HepG2 (cell line): ENCODE data around the gene TULP3. TPM values are rescaled to one million over a fixed set of nuclear protein-coding genes. Genes with fewer than 3 reads are reported as not detected.

Experiments used
- ATAC-seq: fragments of 200-7000 bp; cut with Tn5 transposase; 3 replicates; pipeline ENCODE4 v1.9.1; 2020; ENCODE audit warnings: mild to moderate bottlenecking, moderate library complexity
- BruUV-seq: library from RNA; stranded (reverse); fragments of 400-500 nt; replicated peaks from 2 replicates; lab custom pipeline; 2021; lab: Mats Ljungman, UMichigan
- CTCF ChIA-PET: fragments of 300-600 bp; formaldehyde crosslinking; extraction: SDS; loops from one replicate; lab custom pipeline; 2021; ENCODE audit warnings: low total read pairs, inconsistent platforms, low intra/inter-chr PET ratio; lab: Yijun Ruan, JAX
- POLR2A ChIA-PET: fragments of 350-600 bp; sonication (Branson Sonifier 250); formaldehyde crosslinking; loops from one replicate; lab custom pipeline; 2020; ENCODE audit warnings: antibody characterized with exemption, inconsistent platforms; lab: Yijun Ruan, JAX
- DNase-seq: peaks from one replicate; pipeline ENCODE4 v3.0.0-alpha.2; 2015; ENCODE audit warnings: low spot score
- FAIRE-seq: peaks from 3 replicates; lab custom pipeline; 2011; peaks lifted over from hg19 to GRCh38; lab: Jason Lieb, UNC
- H2AFZ ChIP-seq: one replicate; pipeline ENCODE4 v1.6.1; 2011; ENCODE audit warnings: low read length, inconsistent platforms
- H3K27ac ChIP-seq: fragments of 300-600 bp; 3 replicates; pipeline ENCODE4 v1.8.0; 2011; ENCODE audit warnings: mixed run types, mild to moderate bottlenecking, mixed read lengths, low read length, inconsistent platforms; ENCODE audit not compliant: insufficient read depth; ENCODE audit errors: extremely low read length
- H3K27me3 ChIP-seq, 2 experiments: fragments of 200-600 bp in 1 of 2; 2 replicates in 1 of 2; 3 replicates in 1 of 2; pipeline versions ENCODE4 v1.6.0 to v1.8.0; 2011; ENCODE audit warnings: low read length in 2 of 2, mild to moderate bottlenecking in 2 of 2, moderate library complexity in 2 of 2, inconsistent platforms in 1 of 2; ENCODE audit not compliant: insufficient read depth in 2 of 2, control insufficient read depth in 1 of 2
- H3K36me3 ChIP-seq, 2 experiments: fragments of 200-600 bp in 1 of 2; replicated peaks in 1 of 2; 2 replicates in 1 of 2; 3 replicates in 1 of 2; pipeline versions ENCODE4 v1.5.1 to v1.8.0; 2011; ENCODE audit warnings: low read length in 2 of 2, inconsistent platforms in 1 of 2; ENCODE audit not compliant: insufficient read depth in 2 of 2, control insufficient read depth in 1 of 2
- H3K4me1 ChIP-seq: 2 replicates; pipeline ENCODE4 v1.5.1; 2012; ENCODE audit warnings: low read length, inconsistent platforms; ENCODE audit not compliant: insufficient read depth
- H3K4me2 ChIP-seq: 2 replicates; pipeline ENCODE4 v1.6.0; 2011; ENCODE audit warnings: low read depth, low read length, inconsistent platforms
- H3K4me3 ChIP-seq, 3 experiments: fragments of 200-600 bp in 1 of 3; sonication (generic), shearing (Covaris generic) in 1 of 3; replicated peaks in 1 of 3; 2 replicates each; pipeline ENCODE4 v1.5.1; 2011 to 2016; ENCODE audit warnings: low read length in 3 of 3, inconsistent platforms in 2 of 3, low read depth in 2 of 3, mild to moderate bottlenecking in 2 of 3, control low read depth in 1 of 3, mixed read lengths in 1 of 3; ENCODE audit not compliant: insufficient read depth in 1 of 3
- H3K79me2 ChIP-seq: one replicate; pipeline ENCODE4 v1.6.1; 2011; ENCODE audit warnings: low read length, inconsistent platforms; ENCODE audit not compliant: insufficient read depth
- H3K9ac ChIP-seq: 2 replicates; pipeline ENCODE4 v1.6.0; 2011; ENCODE audit warnings: mild to moderate bottlenecking, low read depth, low read length, inconsistent platforms; ENCODE audit not compliant: insufficient read depth
- H3K9me3 ChIP-seq: 2 replicates; pipeline ENCODE4 v1.5.1; 2012; ENCODE audit warnings: mild to moderate bottlenecking, low read length
- H4K20me1 ChIP-seq: 2 replicates; pipeline ENCODE4 v1.6.0; 2011; ENCODE audit warnings: inconsistent platforms, mild to moderate bottlenecking, low read length, moderate library complexity; ENCODE audit not compliant: insufficient read depth
- RAD21 ChIP-seq: fragments of 450-650 bp; formaldehyde crosslinking; IDR thresholded peaks from 2 replicates; pipeline ENCODE4 v1.5.0; 2020; ENCODE audit warnings: mild to moderate bottlenecking
- ZNF282 ChIP-seq: fragments of 450-650 bp; IDR thresholded peaks from 2 replicates; pipeline ENCODE4 v1.6.1; 2018; ENCODE audit not compliant: partially characterized antibody
- ZNF615 ChIP-seq: sonication (generic); formaldehyde crosslinking; IDR thresholded peaks from 2 replicates; pipeline ENCODE4 v1.5.0; 2020; ENCODE audit warnings: mild to moderate bottlenecking, missing genetic modification reagents, borderline replicate concordance
- WGBS: methylation state at CpG from one replicate; pipeline ENCODE4 v1.1.6; 2017; ENCODE audit warnings: low lambda C conversion rate; 5-methylcytosine and 5-hydroxymethylcytosine counted together
- in situ Hi-C: cut with HindIII; loops from 2 replicates; pipeline ENCODE4 v1.10.0; 2017; ENCODE audit warnings: low pct_unique_long_range_greater_than_20kb; ENCODE audit not compliant: extremely low pct_ligation_motif_present
- intact Hi-C: fragments of 100-400 bp; cut with micrococcal nuclease; formaldehyde crosslinking; loops from one replicate; pipeline ENCODE4 v1.10.0; 2022; ENCODE audit not compliant: unreplicated experiment
- polyA plus RNA-seq, 8 experiments: library from polyadenylated mRNA; depleted of rRNA in 3 of 8; stranded (reverse) in 7 of 8; unstranded in 1 of 8; fragments of >200 nt; fragmentation: Illumina TruSeq in 4 of 8; extraction: Trizol in 4 of 8; gene quantifications; 2 replicates each; pipeline versions ENCODE4 v1.2.1 to v1.2.3, GENCODE V29; 2011 to 2016; ENCODE audit warnings: low read depth in 4 of 8, missing spikeins in 1 of 8, mixed read lengths in 1 of 8; ENCODE audit not compliant: insufficient read depth in 1 of 8
- total RNA-seq, 5 experiments: library from RNA; depleted of rRNA; stranded (reverse); fragments of >200 nt; fragmentation: Illumina TruSeq; extraction: Trizol; gene quantifications; 2 replicates each; pipeline ENCODE4 v1.2.3, GENCODE V29; 2016; ENCODE audit warnings: low read depth in 1 of 5

The TULP3 gene
- total and polyA plus RNA-seq, 2 of the 13 experiments (the other 11 are each of a cell fraction or from before 2014, with no cell fraction given): 11.2 to 13.2 TPM

GRCh38 chr12:2841056-2841650 lies 49.5 kb upstream of the TULP3 start:
- no peak overlapping the region for H3K9ac ChIP-seq
- H3K4me1 ChIP-seq: peaks cover 13% of the 10 kb centered on the region
- BruUV-seq: no TSS peak
- no peak for DNase-seq
- CTCF ChIA-PET: no interaction called here
- no peaks in the 10 kb centered on the region for H3K9me3 ChIP-seq
- no peak for TF ChIP-seq ZNF282
- TF ChIP-seq, all 625 proteins: peak for 0
- in situ Hi-C loops: no loop called here
- 94% methylated on average over 6 of the region's 9 CpGs for WGBS
- FAIRE-seq (no peak), ATAC-seq (no peak)
- Histone ChIP-seq H4K20me1 (no peaks in the 10 kb centered on the region), H3K4me2 (no peak overlapping the region), H2AFZ (no peak overlapping the region), H3K27me3 (no peaks in the 10 kb centered on the region; a peak in 1 of 5 replicates), H3K4me3 (no peak overlapping the region), H3K79me2 (no peaks in the 10 kb centered on the region), H3K27ac (no peak overlapping the region), H3K36me3 (peaks cover 3 to 4% of the 10 kb centered on the region in 2 experiments; a peak in 3 of 5 replicates)
- intact Hi-C loops: no loop called here
- POLR2A ChIA-PET: no interaction called here

- no peak overlapping the region for H3K4me2 ChIP-seq
- 97% methylated on average over 5 of the region's 5 CpGs for WGBS
- CTCF ChIA-PET: no interaction called here
- no peak for TF ChIP-seq ZNF615 (CRISPR knock-in tag)
- no peak for TF ChIP-seq RAD21 (CRISPR knock-in tag)
- DNase-seq (no peak), ATAC-seq (no peak), FAIRE-seq (no peak)
- H3K27me3 ChIP-seq: no peaks in the 10 kb centered on the region; a peak in 1 of 5 replicates
- intact Hi-C loops: no loop called here
- in situ Hi-C loops: no loop called here
- H3K27ac ChIP-seq: no peak overlapping the region
- POLR2A ChIA-PET: no interaction called here
- H3K4me1 ChIP-seq: peaks cover 20% of the 10 kb centered on the region
- no peak overlapping the region for H3K9ac ChIP-seq
- H4K20me1 ChIP-seq: no peaks in the 10 kb centered on the region
- no peaks in the 10 kb centered on the region for H3K79me2 ChIP-seq
- BruUV-seq: no TSS peak
- no peak overlapping the region for H2AFZ ChIP-seq
- no peak overlapping the region for H3K4me3 ChIP-seq
- H3K9me3 ChIP-seq: no peaks in the 10 kb centered on the region
- peaks cover 3 to 4% of the 10 kb centered on the region in 2 experiments; a peak in 3 of 5 replicates for H3K36me3 ChIP-seq
Measured at GRCh38 chr12:2842948-2843347, 47.7 kb upstream of the TULP3 start.
